HEK293T (cell line): ENCODE measurements around the gene MEGF8.

Experiments used
- ARNT ChIP-seq: fragments of 450-650 bp; IDR thresholded peaks from 2 replicates; pipeline ENCODE4 v1.6.1; 2017; ENCODE audit warnings: mild to moderate bottlenecking
- FOXK2 ChIP-seq: fragments of 450-650 bp; IDR thresholded peaks from 2 replicates; pipeline ENCODE4 v1.6.1; 2016; ENCODE audit warnings: mild to moderate bottlenecking
- FOXM1 ChIP-seq: fragments of 450-650 bp; IDR thresholded peaks from 2 replicates; pipeline ENCODE4 v1.6.1; 2017; ENCODE audit warnings: mild to moderate bottlenecking, borderline replicate concordance
- SP1 ChIP-seq: fragments of 450-650 bp; IDR thresholded peaks from 2 replicates; pipeline ENCODE4 v1.6.1; 2017

DNA sequence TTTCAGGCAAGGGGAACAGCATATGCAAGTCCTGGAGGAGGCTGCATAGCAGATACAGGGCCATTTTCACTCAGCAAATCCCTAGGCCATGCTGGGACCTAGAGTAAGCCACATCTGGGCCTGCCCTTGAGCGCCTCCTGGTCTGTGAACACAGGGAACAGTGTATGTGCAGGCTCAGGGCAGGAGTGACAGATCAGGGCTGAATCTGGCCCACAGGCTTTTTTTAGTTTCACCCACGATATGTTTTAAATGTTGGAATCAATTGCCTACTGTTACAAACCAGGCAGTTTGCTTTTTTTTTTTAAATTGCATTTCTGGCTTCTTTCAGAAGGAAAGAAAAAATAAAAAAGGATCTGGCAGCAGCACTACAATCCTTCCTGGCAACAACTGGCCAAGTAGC is 13.8 kb upstream of the MEGF8 start:
- no peak for TF ChIP-seq FOXK2
- TF ChIP-seq SP1: no peak
- no peak for TF ChIP-seq FOXM1
- TF ChIP-seq ARNT: no peak
